ENCODE measurements around the gene CSF2RB.

Gene CSF2RB

DNA sequence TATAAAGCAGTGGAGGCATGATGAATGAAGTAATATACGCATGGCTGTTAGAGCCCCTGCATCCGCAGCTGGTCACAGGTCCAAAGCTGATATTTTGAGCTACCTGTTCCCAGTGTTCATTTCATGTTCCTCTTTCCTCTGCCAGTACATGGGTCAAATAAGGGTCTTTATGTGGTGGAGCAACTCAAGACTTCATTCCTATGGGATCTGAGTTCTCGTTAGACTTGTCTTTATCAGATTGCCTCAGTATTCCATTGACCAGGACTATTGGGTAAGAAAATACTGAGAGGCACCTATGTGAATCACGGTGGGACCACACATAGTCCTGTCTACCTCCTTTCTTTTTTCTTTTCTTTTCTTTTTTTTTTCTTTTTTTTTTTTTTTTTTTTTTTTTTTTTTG lies 27.4 kb upstream of the CSF2RB start:
- H3K27me3 ChIP-seq (replicated peaks in 2 of 5; ENCODE audit: control insufficient read depth in 4 of 5, insufficient read depth in 5 of 5, low read length in 4 of 5) = no peaks in the 10 kb centered on the region
- CTCF ChIA-PET = interaction anchor here (1.3 to 1.9 kb wide), 2 partner anchors 15 to 30 kb away, joined by 4 to 6 read pairs; no protein-coding TSS in a partner anchor
- POLR2A ChIA-PET = no interaction called here
- no peak overlapping the region for H3K27ac ChIP-seq (ENCODE audit: insufficient read depth in 1 of 2, low read depth in 1 of 2, low read length in 2 of 2, poor library complexity in 1 of 2, severe bottlenecking in 2 of 2)
- no peaks in the 10 kb centered on the region for H3K36me3 ChIP-seq (ENCODE audit: control insufficient read depth in 4 of 4, insufficient read depth in 4 of 4, low read length in 3 of 4)
- no peak overlapping the region for H3K4me3 ChIP-seq (ENCODE audit: control insufficient read depth in 1 of 7, extremely low read depth in 1 of 7, insufficient read depth in 4 of 7, low read depth in 2 of 7, low read length in 6 of 7)
- peaks cover 2 to 16% (median 8%) of the 10 kb centered on the region in 5 experiments for H3K9me3 ChIP-seq (ENCODE audit: control extremely low read depth in 1 of 5, control insufficient read depth in 4 of 5, insufficient read depth in 2 of 5, low read depth in 1 of 5, low read length in 4 of 5)
- peaks cover 0 to 10% (median 3%) of the 10 kb centered on the region in 4 experiments for H3K4me1 ChIP-seq (ENCODE audit: control extremely low read depth in 1 of 4, control insufficient read depth in 4 of 4, insufficient read depth in 4 of 4, low read length in 3 of 4)
- DNase-seq = no peak
- WGBS (ENCODE audit: insufficient coverage) = 100% methylated on average over 2 of the region's 4 CpGs

DNA sequence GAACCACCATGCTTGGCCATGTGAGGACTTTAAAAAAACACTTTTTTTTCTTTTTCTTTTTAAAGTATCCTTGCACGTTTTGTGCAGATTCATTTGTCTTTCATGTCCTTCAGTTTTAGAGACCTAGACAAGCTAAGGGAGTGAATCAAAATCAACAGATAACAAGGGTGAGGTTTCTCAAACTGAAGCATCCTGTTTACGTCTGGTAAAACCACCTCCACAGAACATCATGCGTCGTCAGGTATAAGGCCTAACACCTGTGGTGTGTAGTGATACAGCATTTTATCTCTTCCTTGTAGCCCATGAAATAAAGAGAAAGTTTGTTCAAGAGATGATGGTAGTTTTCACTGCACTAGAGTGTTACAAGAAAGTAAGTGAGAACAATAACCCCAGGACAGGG lies 26.3 kb upstream of the CSF2RB start:
- DNase-seq = no peak
- Histone ChIP-seq H3K9me3 (ENCODE audit: control extremely low read depth in 1 of 5, control insufficient read depth in 4 of 5, insufficient read depth in 2 of 5, low read depth in 1 of 5, low read length in 4 of 5) (peaks cover 0 to 10% (median 8%) of the 10 kb centered on the region in 5 experiments), H3K36me3 (ENCODE audit: control insufficient read depth in 4 of 4, insufficient read depth in 4 of 4, low read length in 3 of 4) (no peaks in the 10 kb centered on the region), H3K27ac (ENCODE audit: insufficient read depth in 1 of 2, low read depth in 1 of 2, low read length in 2 of 2, poor library complexity in 1 of 2, severe bottlenecking in 2 of 2) (no peak overlapping the region), H3K4me1 (ENCODE audit: control extremely low read depth in 1 of 4, control insufficient read depth in 4 of 4, insufficient read depth in 4 of 4, low read length in 3 of 4) (peaks cover 0 to 17% (median 8%) of the 10 kb centered on the region in 4 experiments), H3K27me3 (replicated peaks in 2 of 5; ENCODE audit: control insufficient read depth in 4 of 5, insufficient read depth in 5 of 5, low read length in 4 of 5) (no peaks in the 10 kb centered on the region), H3K4me3 (ENCODE audit: control insufficient read depth in 1 of 7, extremely low read depth in 1 of 7, insufficient read depth in 4 of 7, low read depth in 2 of 7, low read length in 6 of 7) (no peak overlapping the region)
- 100% methylated on average over 1 of the region's 4 CpGs for WGBS (ENCODE audit: insufficient coverage)
- CTCF ChIA-PET = interaction anchor here (1.9 kb wide), 1 partner anchor 31 kb away, joined by 6 read pairs; no protein-coding TSS in a partner anchor
- POLR2A ChIA-PET = no interaction called here

GRCh38 chr22:36891646-36892045 lies 21.8 kb upstream of the CSF2RB start:
- ChIA-PET POLR2A (no interaction called here), CTCF (interaction anchor here (0.7 to 2.0 kb wide), 3 partner anchors 8 to 18 kb away, joined by 3 to 9 read pairs (median 3); no protein-coding TSS in a partner anchor)
- no peak for DNase-seq
- peaks cover 0 to 9% (median 4%) of the 10 kb centered on the region in 5 experiments for H3K9me3 ChIP-seq (ENCODE audit: control extremely low read depth in 1 of 5, control insufficient read depth in 4 of 5, insufficient read depth in 2 of 5, low read depth in 1 of 5, low read length in 4 of 5)
- no peaks in the 10 kb centered on the region for H3K36me3 ChIP-seq (ENCODE audit: control insufficient read depth in 4 of 4, insufficient read depth in 4 of 4, low read length in 3 of 4)
- no CpG with 5 or more reads among the region's 1 CpG for WGBS (ENCODE audit: insufficient coverage)
- no peaks in the 10 kb centered on the region for H3K27me3 ChIP-seq (replicated peaks in 2 of 5; ENCODE audit: control insufficient read depth in 4 of 5, insufficient read depth in 5 of 5, low read length in 4 of 5)
- no peak overlapping the region for H3K27ac ChIP-seq (ENCODE audit: insufficient read depth in 1 of 2, low read depth in 1 of 2, low read length in 2 of 2, poor library complexity in 1 of 2, severe bottlenecking in 2 of 2)
- no peak overlapping the region for H3K4me3 ChIP-seq (ENCODE audit: control insufficient read depth in 1 of 7, extremely low read depth in 1 of 7, insufficient read depth in 4 of 7, low read depth in 2 of 7, low read length in 6 of 7)
- peaks cover 0 to 19% (median 6%) of the 10 kb centered on the region in 4 experiments for H3K4me1 ChIP-seq (ENCODE audit: control extremely low read depth in 1 of 4, control insufficient read depth in 4 of 4, insufficient read depth in 4 of 4, low read length in 3 of 4)

- POLR2A ChIA-PET = no interaction called here
- DNase-seq = no peak
- 0% methylated on average over 1 of the region's 2 CpGs for WGBS (ENCODE audit: insufficient coverage)
Observed at GRCh38 chr22:36892292-36892691, 21.1 kb upstream of the CSF2RB start.

DNA sequence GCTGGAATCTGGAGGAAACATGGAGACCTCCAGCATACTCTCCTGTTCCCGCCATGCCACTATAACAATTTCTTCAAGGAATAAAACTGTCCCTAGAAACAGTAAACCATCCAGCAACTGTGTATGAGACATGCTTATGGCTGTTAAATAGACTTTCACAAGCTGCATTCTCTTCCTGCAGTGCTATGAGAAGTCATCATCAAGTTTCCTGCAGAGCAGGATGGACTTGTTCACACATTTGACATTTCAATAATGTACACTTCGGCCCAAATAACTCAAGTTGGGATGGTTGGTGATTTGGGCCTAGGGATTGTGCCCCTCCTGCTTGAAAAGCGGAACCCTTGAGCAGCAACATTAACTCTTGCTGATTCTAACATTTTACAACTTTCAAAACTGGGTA lies 20.2 kb upstream of the CSF2RB start:
- peaks cover 0 to 9% (median 4%) of the 10 kb centered on the region in 5 experiments for H3K9me3 ChIP-seq (ENCODE audit: control extremely low read depth in 1 of 5, control insufficient read depth in 4 of 5, insufficient read depth in 2 of 5, low read depth in 1 of 5, low read length in 4 of 5)
- no peaks in the 10 kb centered on the region for H3K27me3 ChIP-seq (replicated peaks in 2 of 5; ENCODE audit: control insufficient read depth in 4 of 5, insufficient read depth in 5 of 5, low read length in 4 of 5)
- DNase-seq = no peak
- ChIA-PET POLR2A (no interaction called here), CTCF (interaction anchor here (0.8 to 1.5 kb wide), 2 partner anchors 15 to 84 kb away, joined by 3 to 4 read pairs; no protein-coding TSS in a partner anchor)
- H3K4me3 ChIP-seq (ENCODE audit: control insufficient read depth in 1 of 7, extremely low read depth in 1 of 7, insufficient read depth in 4 of 7, low read depth in 2 of 7, low read length in 6 of 7) = no peak overlapping the region
- peaks cover 0 to 19% (median 6%) of the 10 kb centered on the region in 4 experiments for H3K4me1 ChIP-seq (ENCODE audit: control extremely low read depth in 1 of 4, control insufficient read depth in 4 of 4, insufficient read depth in 4 of 4, low read length in 3 of 4)
- no peaks in the 10 kb centered on the region for H3K36me3 ChIP-seq (ENCODE audit: control insufficient read depth in 4 of 4, insufficient read depth in 4 of 4, low read length in 3 of 4)
- no peak overlapping the region for H3K27ac ChIP-seq (ENCODE audit: insufficient read depth in 1 of 2, low read depth in 1 of 2, low read length in 2 of 2, poor library complexity in 1 of 2, severe bottlenecking in 2 of 2)
- WGBS (ENCODE audit: insufficient coverage) = 60% methylated on average over 1 of the region's 3 CpGs

More at GRCh38 chr22:36892292-36892691, 21.1 kb upstream of the CSF2RB start:
- Histone ChIP-seq H3K4me1 (ENCODE audit: control extremely low read depth in 1 of 4, control insufficient read depth in 4 of 4, insufficient read depth in 4 of 4, low read length in 3 of 4) (peaks cover 0 to 19% (median 6%) of the 10 kb centered on the region in 4 experiments), H3K36me3 (ENCODE audit: control insufficient read depth in 4 of 4, insufficient read depth in 4 of 4, low read length in 3 of 4) (no peaks in the 10 kb centered on the region), H3K27me3 (replicated peaks in 2 of 5; ENCODE audit: control insufficient read depth in 4 of 5, insufficient read depth in 5 of 5, low read length in 4 of 5) (no peaks in the 10 kb centered on the region), H3K9me3 (ENCODE audit: control extremely low read depth in 1 of 5, control insufficient read depth in 4 of 5, insufficient read depth in 2 of 5, low read depth in 1 of 5, low read length in 4 of 5) (peaks cover 0 to 9% (median 4%) of the 10 kb centered on the region in 5 experiments), H3K4me3 (ENCODE audit: control insufficient read depth in 1 of 7, extremely low read depth in 1 of 7, insufficient read depth in 4 of 7, low read depth in 2 of 7, low read length in 6 of 7) (no peak overlapping the region), H3K27ac (ENCODE audit: insufficient read depth in 1 of 2, low read depth in 1 of 2, low read length in 2 of 2, poor library complexity in 1 of 2, severe bottlenecking in 2 of 2) (no peak overlapping the region)
- CTCF ChIA-PET = interaction anchor here (0.7 to 2.0 kb wide), 4 partner anchors 8 to 85 kb away, joined by 3 to 9 read pairs (median 4); no protein-coding TSS in a partner anchor

- H3K27ac ChIP-seq (ENCODE audit: insufficient read depth in 1 of 2, low read depth in 1 of 2, low read length in 2 of 2, poor library complexity in 1 of 2, severe bottlenecking in 2 of 2) = no peak overlapping the region
- 100% methylated on average over 1 of the region's 1 CpG for WGBS (ENCODE audit: insufficient coverage)
- H3K36me3 ChIP-seq (ENCODE audit: control insufficient read depth in 4 of 4, insufficient read depth in 4 of 4, low read length in 3 of 4) = no peaks in the 10 kb centered on the region
- peaks cover 0 to 10% (median 6%) of the 10 kb centered on the region in 5 experiments for H3K9me3 ChIP-seq (ENCODE audit: control extremely low read depth in 1 of 5, control insufficient read depth in 4 of 5, insufficient read depth in 2 of 5, low read depth in 1 of 5, low read length in 4 of 5)
- DNase-seq = no peak
- no peaks in the 10 kb centered on the region for H3K27me3 ChIP-seq (replicated peaks in 2 of 5; ENCODE audit: control insufficient read depth in 4 of 5, insufficient read depth in 5 of 5, low read length in 4 of 5)
- ChIA-PET POLR2A (no interaction called here), CTCF (interaction anchor here (1.5 kb wide), 1 partner anchor 16 kb away, joined by 3 read pairs; no protein-coding TSS in a partner anchor)
- no peak overlapping the region for H3K4me3 ChIP-seq (ENCODE audit: control insufficient read depth in 1 of 7, extremely low read depth in 1 of 7, insufficient read depth in 4 of 7, low read depth in 2 of 7, low read length in 6 of 7)
- peaks cover 0 to 19% (median 6%) of the 10 kb centered on the region in 4 experiments for H3K4me1 ChIP-seq (ENCODE audit: control extremely low read depth in 1 of 4, control insufficient read depth in 4 of 4, insufficient read depth in 4 of 4, low read length in 3 of 4)
Observed at GRCh38 chr22:36894266-36894665, 19.2 kb upstream of the CSF2RB start.

- POLR2A ChIA-PET = no interaction called here
- no peak for DNase-seq
- peaks cover 0 to 26% (median 7%) of the 10 kb centered on the region in 4 experiments for H3K4me1 ChIP-seq (ENCODE audit: control extremely low read depth in 1 of 4, control insufficient read depth in 4 of 4, insufficient read depth in 4 of 4, low read length in 3 of 4)
- H3K27ac ChIP-seq (ENCODE audit: insufficient read depth in 1 of 2, low read depth in 1 of 2, low read length in 2 of 2, poor library complexity in 1 of 2, severe bottlenecking in 2 of 2) = no peak overlapping the region
- no peaks in the 10 kb centered on the region for H3K27me3 ChIP-seq (replicated peaks in 2 of 5; ENCODE audit: control insufficient read depth in 4 of 5, insufficient read depth in 5 of 5, low read length in 4 of 5)
- 100% methylated on average over 2 of the region's 3 CpGs for WGBS (ENCODE audit: insufficient coverage)
- H3K9me3 ChIP-seq (ENCODE audit: control extremely low read depth in 1 of 5, control insufficient read depth in 4 of 5, insufficient read depth in 2 of 5, low read depth in 1 of 5, low read length in 4 of 5) = peaks cover 0 to 16% (median 6%) of the 10 kb centered on the region in 5 experiments
- CTCF ChIA-PET = interaction anchor here (1.0 to 1.3 kb wide), 2 partner anchors 22 to 24 kb away, joined by 3 read pairs; no protein-coding TSS in a partner anchor
- H3K36me3 ChIP-seq (ENCODE audit: control insufficient read depth in 4 of 4, insufficient read depth in 4 of 4, low read length in 3 of 4) = no peaks in the 10 kb centered on the region
- H3K4me3 ChIP-seq (ENCODE audit: control insufficient read depth in 1 of 7, extremely low read depth in 1 of 7, insufficient read depth in 4 of 7, low read depth in 2 of 7, low read length in 6 of 7) = no peak overlapping the region
Observed at GRCh38 chr22:36897611-36898010, 15.8 kb upstream of the CSF2RB start.

All from common myeloid progenitor, CD34-positive (primary cell).